Lower leg skin (tissue), 4 donors: ENCODE data around the gene SLC22A7. TPM values are rescaled to one million over a fixed set of nuclear protein-coding genes. Genes with fewer than 3 reads are reported as not detected.
A peak's percentile ranks its signal among the peaks of the same experiment; 100 is the strongest.

Experiments
- DNase-seq, 2 donors: peaks; one replicate each; pipeline ENCODE4 v3.0.0-alpha.2; 2019; ENCODE audit warnings: low spot score in 2 of 2
- H3K4me3 ChIP-seq: fragments of 200-600 bp; sonication (generic); 2 replicates; pipeline ENCODE4 v1.5.1; 2017; ENCODE audit warnings: mild to moderate bottlenecking, low read depth; ENCODE audit not compliant: poor library complexity, severe bottlenecking
- CTCF ChIP-seq, 3 donors: fragments of 450-650 bp; IDR thresholded peaks; one replicate each; pipeline ENCODE4 v1.5.1; 2016; ENCODE audit warnings: antibody characterized with exemption in 3 of 3, mild to moderate bottlenecking in 3 of 3, moderate library complexity in 2 of 3
- POLR2A ChIP-seq, 2 donors: fragments of 450-650 bp; IDR thresholded peaks; one replicate each; pipeline ENCODE4 v1.6.1; 2016 to 2017; ENCODE audit warnings: antibody characterized with exemption in 2 of 2, mild to moderate bottlenecking in 1 of 2, moderate library complexity in 1 of 2
- WGBS, 2 donors: methylation state at CpG; one replicate each; pipeline ENCODE4 v1.1.5; 2018; 5-methylcytosine and 5-hydroxymethylcytosine counted together
- intact Hi-C: fragments of 100-400 bp; cut with DNase I; formaldehyde crosslinking; loops from one replicate; pipeline ENCODE4 v1.15.0; 2023; ENCODE audit warnings: low total_unique reads
- total RNA-seq, 4 donors: library from RNA; depleted of rRNA; stranded (reverse); fragments of >200 nt; gene quantifications; one replicate each; pipeline ENCODE4 v1.1.0, GENCODE V29; 2016

The SLC22A7 gene
- total RNA-seq, 4 donors from 2014 or later: not detected

GRCh38 chr6:43274127-43274915 is 23.7 kb upstream of the SLC22A7 start:
- WGBS, 2 donors: 73 to 79% methylated on average over 10 of the region's 10 CpGs
- H3K4me3 ChIP-seq: no peak overlapping the region
- intact Hi-C loops: no loop called here
- no peak for DNase-seq
- TF ChIP-seq CTCF (IDR thresholded peaks at IDR 0.05): no peak
- TF ChIP-seq POLR2A (IDR thresholded peaks at IDR 0.05): no peak

GRCh38 chr6:43274916-43275597 is 23.0 kb upstream of the SLC22A7 start:
- DNase-seq: no peak
- H3K4me3 ChIP-seq: peak overlapping the region; percentile 1
- WGBS, 2 donors: 12 to 28% methylated on average over 16 to 50 of the region's 65 CpGs
- intact Hi-C loops: no loop called here
- TF ChIP-seq CTCF (IDR thresholded peaks at IDR 0.05) (no peak), POLR2A (IDR thresholded peaks at IDR 0.05) (no peak)

GRCh38 chr6:43275801-43276576 is 22.1 kb upstream of the SLC22A7 start:
- H3K4me3 ChIP-seq: no peak overlapping the region
- no peak for TF ChIP-seq POLR2A (IDR thresholded peaks at IDR 0.05)
- TF ChIP-seq CTCF (IDR thresholded peaks at IDR 0.05): no peak
- 23 to 27% methylated on average over 60 to 61 of the region's 64 CpGs for WGBS, 2 donors
- intact Hi-C loops: no loop called here
- no peak for DNase-seq

GRCh38 chr6:43276577-43277305 is 21.3 kb upstream of the SLC22A7 start:
- no peak overlapping the region for H3K4me3 ChIP-seq
- DNase-seq: no peak
- 87 to 89% methylated on average over 11 of the region's 11 CpGs for WGBS, 2 donors
- TF ChIP-seq POLR2A (IDR thresholded peaks at IDR 0.05) (no peak), CTCF (IDR thresholded peaks at IDR 0.05) (no peak)
- intact Hi-C loops: no loop called here

DNA sequence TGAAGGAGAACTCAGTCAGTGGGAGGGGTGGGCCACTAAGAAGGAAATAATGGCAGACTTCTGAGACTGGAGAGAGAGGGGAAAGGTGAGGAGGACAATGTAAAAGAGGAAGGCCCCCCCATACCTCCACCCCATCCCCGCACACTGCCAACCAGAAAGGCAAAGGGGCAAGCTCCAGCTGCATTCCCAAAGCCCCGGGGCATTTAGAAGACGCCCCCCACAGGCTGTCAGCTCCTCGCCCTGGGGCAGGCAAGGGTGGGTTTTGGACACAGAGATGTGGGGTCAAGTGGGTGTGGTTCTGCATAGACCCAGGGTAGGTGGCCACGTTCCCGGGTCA is 20.8 kb upstream of the SLC22A7 start:
- 85 to 87% methylated on average over 6 of the region's 6 CpGs for WGBS, 2 donors
- no peak for DNase-seq
- intact Hi-C loops: no loop called here
- TF ChIP-seq POLR2A (IDR thresholded peaks at IDR 0.05): no peak
- TF ChIP-seq CTCF (IDR thresholded peaks at IDR 0.05): no peak
- H3K4me3 ChIP-seq: no peak overlapping the region
